ENCODE results near the gene LITAF. TPM values are rescaled to one million over a fixed set of nuclear protein-coding genes. Genes with fewer than 3 reads are reported as not detected.

LITAF gene
- total RNA-seq, 4 donors from 2014 or later: 59.7 to 93.5 (median 64.8) TPM

DNA sequence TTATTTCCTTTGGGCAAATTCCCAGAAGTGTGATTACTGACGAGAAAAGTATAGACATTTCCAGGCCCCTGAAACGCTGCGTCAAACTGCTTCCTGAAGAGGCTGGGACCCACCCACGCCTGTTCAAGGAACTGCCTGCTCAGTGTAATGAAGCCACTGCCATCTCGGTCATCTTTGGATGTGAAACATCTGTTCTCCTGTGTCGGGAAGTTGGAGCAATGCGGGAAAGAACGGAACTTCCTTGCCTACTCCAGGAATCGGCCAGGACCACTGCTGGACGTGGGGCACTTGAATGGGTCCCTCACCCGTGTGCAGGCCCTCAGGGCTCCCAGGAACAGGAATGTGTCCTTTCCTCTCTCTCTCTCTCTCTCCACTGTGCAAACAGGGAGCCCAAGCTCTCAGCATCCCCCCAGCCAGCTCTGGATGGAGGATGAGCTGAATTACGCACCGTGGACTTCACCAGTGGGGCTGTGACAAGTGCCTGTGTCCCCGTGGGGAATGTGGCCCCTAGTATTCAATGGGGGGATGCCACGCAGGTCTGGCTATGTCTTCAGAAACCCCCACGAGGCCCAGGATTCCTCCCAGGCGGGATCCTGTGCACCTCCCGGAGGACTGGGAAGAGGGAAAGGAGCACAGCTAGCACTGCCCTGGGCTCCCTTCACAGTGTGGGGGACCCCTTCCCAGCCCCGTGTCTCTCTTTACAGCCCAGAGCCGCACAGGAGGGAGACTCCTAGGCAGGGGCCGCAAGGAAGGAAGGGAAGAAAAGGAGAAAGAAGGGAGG is 18.3 kb upstream of the LITAF start:
- TF ChIP-seq, protein P1, sequence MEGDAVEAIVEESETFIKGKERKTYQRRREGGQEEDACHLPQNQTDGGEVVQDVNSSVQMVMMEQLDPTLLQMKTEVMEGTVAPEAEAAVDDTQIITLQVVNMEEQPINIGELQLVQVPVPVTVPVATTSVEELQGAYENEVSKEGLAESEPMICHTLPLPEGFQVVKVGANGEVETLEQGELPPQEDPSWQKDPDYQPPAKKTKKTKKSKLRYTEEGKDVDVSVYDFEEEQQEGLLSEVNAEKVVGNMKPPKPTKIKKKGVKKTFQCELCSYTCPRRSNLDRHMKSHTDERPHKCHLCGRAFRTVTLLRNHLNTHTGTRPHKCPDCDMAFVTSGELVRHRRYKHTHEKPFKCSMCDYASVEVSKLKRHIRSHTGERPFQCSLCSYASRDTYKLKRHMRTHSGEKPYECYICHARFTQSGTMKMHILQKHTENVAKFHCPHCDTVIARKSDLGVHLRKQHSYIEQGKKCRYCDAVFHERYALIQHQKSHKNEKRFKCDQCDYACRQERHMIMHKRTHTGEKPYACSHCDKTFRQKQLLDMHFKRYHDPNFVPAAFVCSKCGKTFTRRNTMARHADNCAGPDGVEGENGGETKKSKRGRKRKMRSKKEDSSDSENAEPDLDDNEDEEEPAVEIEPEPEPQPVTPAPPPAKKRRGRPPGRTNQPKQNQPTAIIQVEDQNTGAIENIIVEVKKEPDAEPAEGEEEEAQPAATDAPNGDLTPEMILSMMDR (IDR thresholded peaks at IDR 0.05; ENCODE audit: low read depth): no peak

DNA sequence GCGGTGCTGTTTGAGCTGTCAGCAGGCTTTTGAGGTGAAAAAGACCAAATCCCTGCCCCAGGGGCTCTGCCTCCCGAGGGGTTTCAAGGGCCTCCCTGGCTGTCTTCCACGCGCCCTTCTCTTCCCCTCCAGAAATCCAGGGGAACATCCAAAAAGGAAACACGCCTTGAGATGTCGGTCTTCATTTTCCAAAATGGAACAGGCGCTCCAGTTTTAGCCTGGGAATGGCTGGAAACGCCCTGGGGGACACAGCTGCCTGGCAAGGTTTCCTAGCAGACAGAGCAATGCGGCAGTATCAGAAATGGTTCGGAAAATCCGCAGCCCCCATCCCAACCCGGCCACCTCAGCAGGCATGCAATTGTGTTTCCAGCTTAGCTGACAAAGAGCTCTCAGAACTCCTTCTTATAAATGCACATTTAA is 16.6 kb upstream of the LITAF start:
- TF ChIP-seq, protein P1 (IDR thresholded peaks at IDR 0.05; ENCODE audit: low read depth): no peak

DNA sequence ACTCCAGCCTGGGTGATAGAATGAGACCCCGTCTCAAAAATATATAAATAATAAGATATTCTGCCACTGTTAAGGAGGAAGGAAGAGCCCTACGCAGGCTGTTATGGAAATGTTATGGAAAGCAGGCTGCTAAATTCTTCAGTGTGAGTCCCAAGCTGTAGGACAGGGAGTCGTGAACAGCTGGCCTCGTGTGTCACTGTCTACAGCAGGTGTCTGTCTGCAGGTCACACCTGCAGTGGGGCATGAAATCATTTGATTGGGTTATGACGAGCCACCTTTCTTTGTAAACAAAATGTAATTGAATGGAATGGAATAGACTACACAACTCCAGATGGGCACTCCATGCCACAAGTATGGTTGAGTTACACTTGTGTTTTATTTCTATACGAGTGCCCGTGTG is 15.6 kb upstream of the LITAF start:
- TF ChIP-seq, protein P1 (IDR thresholded peaks at IDR 0.05; ENCODE audit: low read depth): no peak

DNA sequence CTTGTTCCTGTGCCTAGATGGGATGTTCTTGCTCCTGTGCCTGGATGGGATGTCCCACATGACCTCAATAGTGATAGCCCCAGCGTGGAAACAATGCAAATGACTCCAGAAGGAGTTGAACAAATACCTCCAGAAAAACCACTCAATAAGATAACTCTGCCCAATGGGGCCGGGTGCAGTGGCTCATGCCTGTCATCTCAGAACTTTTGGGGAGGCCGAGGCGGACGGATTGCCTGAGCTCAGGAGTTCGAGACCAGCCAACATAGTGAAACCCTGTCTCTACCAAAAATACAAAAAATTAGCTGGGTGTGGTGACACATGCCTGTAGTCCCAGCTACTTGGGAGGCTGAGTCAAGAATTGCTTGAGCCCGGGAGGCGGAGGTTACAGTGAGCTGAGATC is 15.2 kb upstream of the LITAF start:
- TF ChIP-seq, protein P1 (IDR thresholded peaks at IDR 0.05; ENCODE audit: low read depth): no peak

DNA sequence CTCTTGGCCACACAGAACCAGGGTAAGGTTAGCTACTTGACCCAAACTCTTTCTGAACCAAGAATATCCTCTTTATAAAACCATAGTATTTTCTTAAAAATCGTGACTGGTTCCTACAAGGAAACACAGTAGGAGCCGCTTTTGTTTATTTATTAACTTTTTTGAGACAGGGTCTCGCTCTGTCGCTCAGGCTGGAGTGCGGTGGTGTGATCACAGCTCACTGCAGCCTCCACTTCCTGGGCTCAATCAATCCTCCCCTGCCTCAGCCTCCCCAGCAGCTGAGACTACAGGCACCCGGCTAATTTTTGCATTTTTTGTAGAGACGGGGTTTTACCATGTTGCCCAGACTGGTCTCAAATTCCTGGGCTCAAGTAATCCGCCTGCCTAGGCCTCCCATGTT is 14.7 kb upstream of the LITAF start:
- TF ChIP-seq, protein P1 (IDR thresholded peaks at IDR 0.05; ENCODE audit: low read depth): no peak

DNA sequence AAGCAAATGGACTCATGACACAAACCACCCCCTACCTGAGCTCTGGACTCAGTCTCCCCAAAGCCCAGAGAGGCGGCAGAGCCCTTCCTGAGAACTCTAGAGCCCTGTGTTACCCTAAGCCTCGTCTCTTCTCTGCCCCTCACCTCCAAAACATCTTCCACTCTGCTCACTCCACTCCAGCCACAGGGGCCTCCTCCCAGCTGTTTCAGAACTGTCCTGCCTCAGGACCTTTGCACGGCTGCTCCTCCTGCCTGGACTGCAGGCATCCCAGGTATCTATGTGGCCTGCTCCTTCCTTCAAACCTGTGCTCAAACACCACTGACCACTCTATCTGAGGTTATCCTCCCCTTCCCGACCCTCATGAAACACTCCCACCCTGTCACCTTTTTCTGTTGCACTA is 12.9 kb upstream of the LITAF start:
- TF ChIP-seq, protein P1 (IDR thresholded peaks at IDR 0.05; ENCODE audit: low read depth): no peak

DNA sequence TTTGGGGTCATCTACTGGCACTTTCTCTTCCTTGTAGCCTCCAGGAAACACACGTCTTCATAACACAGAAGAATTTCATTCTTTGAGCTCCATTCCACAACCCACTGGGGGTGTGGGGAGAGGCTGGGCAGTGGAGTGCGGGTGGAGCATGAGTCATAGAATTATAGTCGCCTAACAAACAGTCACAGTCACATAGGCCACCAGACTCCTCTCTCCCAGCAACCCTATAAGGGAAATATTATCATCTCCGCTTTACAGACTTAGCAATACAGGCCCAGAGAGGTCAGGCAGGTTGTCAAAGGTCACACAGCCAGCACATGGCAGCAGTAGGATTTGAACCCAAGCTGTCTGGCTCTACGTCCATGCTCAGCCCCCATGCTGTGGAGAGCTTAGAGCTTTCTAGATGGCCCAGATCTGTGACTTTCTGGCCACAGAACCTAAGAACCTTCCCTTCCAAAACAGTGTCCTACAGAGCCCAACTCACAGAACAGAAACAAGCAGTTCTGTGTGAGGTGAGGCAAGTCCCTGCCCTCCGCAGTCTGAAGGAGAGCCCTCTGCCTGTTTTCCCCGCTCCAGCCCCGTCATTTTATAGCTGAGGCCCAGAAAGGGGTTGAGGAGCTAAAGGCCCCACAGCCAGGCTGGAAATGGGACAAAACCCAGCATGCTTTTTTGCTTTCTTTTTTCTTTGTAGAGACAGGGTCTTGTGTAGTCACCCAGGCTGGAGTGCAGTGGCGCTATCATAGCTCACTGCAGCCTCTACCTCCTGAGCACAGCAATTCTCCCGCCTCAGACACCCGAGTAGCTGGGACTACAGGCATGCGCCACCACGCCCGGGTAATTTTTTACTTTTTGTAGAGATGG is 10.7 kb upstream of the LITAF start:
- TF ChIP-seq, protein P1 (IDR thresholded peaks at IDR 0.05; ENCODE audit: low read depth): no peak

Measured in subcutaneous adipose tissue (tissue), 4 donors.